Upper lobe of right lung (tissue), 1 donor: ENCODE data around the gene STATH. TPM values are rescaled to one million over a fixed set of nuclear protein-coding genes. Genes with fewer than 3 reads are reported as not detected.

Source experiments
- ATAC-seq: fragments of 200-7000 bp; cut with Tn5 transposase; one replicate; pipeline ENCODE4 v1.9.1; 2020; ENCODE audit warnings: mild to moderate bottlenecking, moderate library complexity
- DNase-seq: peaks from one replicate; pipeline ENCODE4 v3.0.0-alpha.2; 2020
- H3K27ac ChIP-seq: fragments of 200-600 bp; one replicate; pipeline ENCODE4 v1.8.0; 2022
- H3K27me3 ChIP-seq: fragments of 200-600 bp; one replicate; pipeline ENCODE4 v1.8.0; 2022; ENCODE audit warnings: mild to moderate bottlenecking
- H3K36me3 ChIP-seq: fragments of 200-600 bp; one replicate; pipeline ENCODE4 v1.8.0; 2022
- H3K4me1 ChIP-seq: fragments of 200-600 bp; one replicate; pipeline ENCODE4 v1.8.0; 2022
- H3K4me3 ChIP-seq: fragments of 200-600 bp; one replicate; pipeline ENCODE4 v1.8.0; 2022; ENCODE audit warnings: mild to moderate bottlenecking
- H3K9me3 ChIP-seq: fragments of 200-600 bp; one replicate; pipeline ENCODE4 v1.8.0; 2022
- CTCF ChIP-seq: fragments of 200-600 bp; IDR thresholded peaks from one replicate; pipeline ENCODE4 v1.8.0; 2022; ENCODE audit warnings: antibody characterized with exemption
- intact Hi-C: fragments of 100-400 bp; cut with DNase I; formaldehyde crosslinking; loops from one replicate; pipeline ENCODE4 v1.11.0; 2022
- total RNA-seq: library from RNA; stranded (reverse); fragmentation: NEBNext Ultra II Directional; extraction: Animal tissue kit (Norgen Biotek cat#: 25700); gene quantifications from one replicate; pipeline ENCODE4 v1.2.1, GENCODE V29; 2021
- donor health status: DM: no; HTN: yes; CAD: no; lungs with severe emphysema.

Gene STATH
- total RNA-seq, 1 donor from 2014 or later, result not detected

DNA sequence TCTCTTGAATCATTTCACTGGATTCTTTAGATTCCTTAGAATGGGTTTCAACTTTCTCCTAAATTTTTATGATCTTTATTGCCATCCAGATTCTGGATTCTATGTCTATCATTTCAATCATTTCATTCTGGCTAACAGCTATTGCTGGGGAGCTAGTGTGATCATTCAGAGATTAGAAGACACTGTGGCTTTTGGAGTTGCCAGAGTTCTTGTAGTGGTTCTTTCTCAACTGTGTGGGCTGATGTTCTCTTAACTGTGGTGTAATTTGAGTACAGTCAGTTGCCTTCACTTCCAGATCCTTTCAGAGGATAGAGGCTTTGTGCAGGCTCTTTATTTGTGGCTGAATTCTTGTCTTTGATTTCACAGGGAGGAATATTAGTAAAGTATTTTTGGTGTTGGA is 18.2 kb upstream of the STATH start:
- Histone ChIP-seq H3K36me3 (no peaks in the 10 kb centered on the region), H3K4me3 (no peak overlapping the region), H3K27me3 (no peaks in the 10 kb centered on the region), H3K9me3 (no peaks in the 10 kb centered on the region), H3K4me1 (no peaks in the 10 kb centered on the region), H3K27ac (no peak overlapping the region)
- TF ChIP-seq CTCF, result no peak
- no peak for DNase-seq
- intact Hi-C loops, result no loop called here
- no peak for ATAC-seq

DNA sequence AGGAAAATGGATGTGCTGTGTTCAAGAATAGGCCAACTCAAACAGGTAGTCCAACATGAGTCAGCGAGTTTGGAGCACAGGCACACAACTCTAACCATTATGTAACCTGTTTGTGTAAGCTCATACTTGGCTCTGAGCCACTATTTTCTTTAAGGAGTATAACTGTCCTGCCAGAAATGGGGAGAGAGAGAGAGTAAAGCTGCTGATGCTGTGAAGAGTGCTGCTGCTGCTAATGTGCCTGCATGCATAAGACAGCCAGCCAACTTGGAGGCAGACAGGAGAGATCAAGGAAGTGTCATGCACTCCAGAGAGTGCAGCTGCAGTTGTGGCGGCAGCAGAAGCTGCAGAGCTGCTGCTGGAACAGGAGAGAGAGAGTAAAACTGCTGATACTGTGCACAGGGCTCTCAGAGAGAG is 11.7 kb upstream of the STATH start:
- H3K36me3 ChIP-seq, result no peaks in the 10 kb centered on the region
- no peak overlapping the region for H3K4me3 ChIP-seq
- H3K9me3 ChIP-seq, result no peaks in the 10 kb centered on the region
- TF ChIP-seq CTCF, result no peak
- H3K27me3 ChIP-seq, result no peaks in the 10 kb centered on the region
- no peak for DNase-seq
- H3K4me1 ChIP-seq, result no peaks in the 10 kb centered on the region
- ATAC-seq, result peak; percentile 83
- intact Hi-C loops, result no loop called here
- H3K27ac ChIP-seq, result no peak overlapping the region

DNA sequence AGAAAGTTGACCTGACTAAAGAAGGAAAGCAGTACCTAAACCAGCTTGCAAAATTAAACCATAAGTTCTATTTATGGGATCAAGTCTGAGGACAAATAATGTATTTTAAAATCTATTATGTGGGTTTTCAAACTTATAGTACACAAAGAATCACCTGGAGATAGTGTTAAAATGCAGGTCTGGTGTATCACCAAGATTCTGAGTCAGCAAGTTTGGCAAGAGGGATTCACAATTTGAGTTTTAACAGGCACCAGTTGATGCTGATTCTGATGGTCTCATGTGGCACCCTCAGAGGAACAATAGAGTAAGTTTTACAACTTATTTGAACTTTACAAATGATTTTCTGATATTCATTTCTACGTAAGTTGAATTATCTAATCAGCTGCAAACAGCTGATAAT is 9.1 kb upstream of the STATH start:
- no peak for ATAC-seq

DNA sequence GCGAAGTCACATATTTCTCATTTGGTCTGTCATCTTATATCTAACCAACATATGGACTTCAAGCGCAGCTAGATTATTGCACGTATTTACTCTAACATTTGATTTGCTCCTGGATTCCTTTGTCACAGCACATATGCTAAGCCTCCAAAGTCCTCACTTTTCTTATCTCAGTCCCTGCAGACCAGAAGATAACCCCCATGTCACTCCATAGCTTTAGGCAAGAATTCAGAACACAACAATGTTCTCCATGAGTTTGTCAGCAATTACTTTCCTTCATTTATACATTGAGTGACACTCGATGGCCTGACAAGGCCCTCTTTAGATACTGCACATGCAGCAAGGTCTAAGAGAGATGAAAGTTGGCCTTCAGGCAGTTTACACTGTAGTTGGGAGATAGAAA is 4.8 kb upstream of the STATH start:
- Histone ChIP-seq H3K27me3 (no peaks in the 10 kb centered on the region), H3K4me1 (no peaks in the 10 kb centered on the region), H3K4me3 (no peak overlapping the region), H3K9me3 (no peaks in the 10 kb centered on the region), H3K36me3 (no peaks in the 10 kb centered on the region), H3K27ac (no peak overlapping the region)
- DNase-seq (no peak), ATAC-seq (no peak)
- no peak for TF ChIP-seq CTCF
- intact Hi-C loops, result no loop called here

More for the DNA sequence above, 9.1 kb upstream of the STATH start:
- H3K4me3 ChIP-seq, result no peak overlapping the region
- H3K4me1 ChIP-seq, result no peaks in the 10 kb centered on the region
- TF ChIP-seq CTCF, result no peak
- no peaks in the 10 kb centered on the region for H3K9me3 ChIP-seq
- H3K36me3 ChIP-seq, result no peaks in the 10 kb centered on the region
- intact Hi-C loops, result no loop called here
- DNase-seq, result no peak
- H3K27me3 ChIP-seq, result no peaks in the 10 kb centered on the region
- H3K27ac ChIP-seq, result no peak overlapping the region

GRCh38 chr4:69994782-69995181 is 984 bp upstream of the STATH start:
- Histone ChIP-seq H3K27me3 (no peaks in the 10 kb centered on the region), H3K9me3 (no peaks in the 10 kb centered on the region), H3K27ac (no peak overlapping the region), H3K36me3 (no peaks in the 10 kb centered on the region), H3K4me1 (no peaks in the 10 kb centered on the region), H3K4me3 (no peak overlapping the region)
- no peak for ATAC-seq
- intact Hi-C loops, result no loop called here
- no peak for TF ChIP-seq CTCF
- no peak for DNase-seq

- TF ChIP-seq CTCF, result no peak
- Histone ChIP-seq H3K9me3 (no peaks in the 10 kb centered on the region), H3K4me3 (no peak overlapping the region), H3K27ac (no peak overlapping the region), H3K4me1 (no peaks in the 10 kb centered on the region), H3K27me3 (no peaks in the 10 kb centered on the region), H3K36me3 (no peaks in the 10 kb centered on the region)
- DNase-seq, result no peak
- intact Hi-C loops, result no loop called here
- no peak for ATAC-seq
Measured at GRCh38 chr4:69999420-69999819, 3.7 kb downstream of the STATH start.
